Brain microvascular endothelial cell (primary cell): ENCODE results near the gene ZNF609.

Experiments used
- DNase-seq: peaks from one replicate; pipeline ENCODE4 v3.0.0-alpha.2; 2020
- H3K27ac ChIP-seq: fragments of 250-450 bp; sonication (Bioruptor Pico); 2 replicates; pipeline ENCODE4 v1.5.1; 2020; ENCODE audit warnings: mild to moderate bottlenecking, moderate library complexity
- H3K27me3 ChIP-seq: fragments of 250-450 bp; sonication (Bioruptor Pico); replicated peaks from 2 replicates; pipeline ENCODE4 v1.5.1; 2020; ENCODE audit warnings: mild to moderate bottlenecking
- H3K36me3 ChIP-seq: fragments of 250-450 bp; sonication (Bioruptor Pico); replicated peaks from 2 replicates; pipeline ENCODE4 v1.5.1; 2020; ENCODE audit warnings: mild to moderate bottlenecking
- H3K4me3 ChIP-seq: 2 replicates; pipeline ENCODE4 v1.5.1; 2011; ENCODE audit warnings: low read depth, mild to moderate bottlenecking, control low read depth, low read length, moderate library complexity
- in situ Hi-C: cut with HindIII; loops from 2 replicates; pipeline ENCODE4 v1.10.0; 2017; ENCODE audit warnings: low sequenced_read_pairs, low pct_ligation_motif_present
- TF ChIP-seq, protein P1 (sequence below): IDR thresholded peaks from 2 replicates; pipeline ENCODE4 v1.5.1; 2011; ENCODE audit warnings: low read depth, mild to moderate bottlenecking, moderate library complexity, low read length, control low read depth, inconsistent platforms; ENCODE audit errors: missing control alignments

Gene ZNF609

DNA sequence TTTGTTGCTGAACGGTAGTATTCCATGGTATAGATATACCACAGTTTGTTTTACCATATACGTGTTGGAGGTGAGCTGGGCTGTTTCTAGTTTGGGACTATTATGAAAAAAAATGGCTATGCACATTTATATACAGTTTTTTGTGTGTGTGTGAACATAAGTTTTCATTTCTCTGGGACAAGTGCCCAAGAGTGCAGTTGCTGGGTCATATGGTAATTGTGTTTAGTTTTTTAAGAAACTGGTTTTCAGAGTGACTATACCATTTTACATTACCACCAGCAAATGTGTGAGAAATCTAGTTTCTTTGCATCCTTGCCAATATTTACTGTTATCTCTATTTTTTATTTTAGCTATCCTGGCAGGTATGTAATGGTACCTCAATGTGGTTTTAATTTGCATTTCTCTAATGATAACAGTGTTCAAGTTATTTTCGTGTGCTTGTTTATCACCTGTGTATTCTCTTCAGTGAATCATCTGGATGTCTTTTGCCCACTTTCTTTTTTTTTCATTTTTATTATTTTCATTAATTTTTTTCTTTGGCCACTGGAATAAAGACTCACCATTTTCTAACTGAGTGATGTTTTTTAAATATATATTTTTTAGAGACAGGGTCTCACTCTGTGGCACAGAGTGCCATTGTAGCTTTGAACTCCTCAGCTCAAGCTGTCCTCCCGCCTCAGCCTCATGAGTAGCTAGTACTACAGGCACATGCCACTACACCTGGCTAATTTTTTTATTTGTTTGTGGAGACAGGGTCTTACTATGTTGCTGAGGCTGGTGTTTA, 75.3 kb downstream of the ZNF609 start:
- in situ Hi-C loops, result no loop called here
- Histone ChIP-seq H3K27me3 (no peaks in the 10 kb centered on the region), H3K36me3 (no peaks in the 10 kb centered on the region), H3K27ac (peak overlapping the region; percentile 64), H3K4me3 (no peak overlapping the region)
- TF ChIP-seq, protein P1, sequence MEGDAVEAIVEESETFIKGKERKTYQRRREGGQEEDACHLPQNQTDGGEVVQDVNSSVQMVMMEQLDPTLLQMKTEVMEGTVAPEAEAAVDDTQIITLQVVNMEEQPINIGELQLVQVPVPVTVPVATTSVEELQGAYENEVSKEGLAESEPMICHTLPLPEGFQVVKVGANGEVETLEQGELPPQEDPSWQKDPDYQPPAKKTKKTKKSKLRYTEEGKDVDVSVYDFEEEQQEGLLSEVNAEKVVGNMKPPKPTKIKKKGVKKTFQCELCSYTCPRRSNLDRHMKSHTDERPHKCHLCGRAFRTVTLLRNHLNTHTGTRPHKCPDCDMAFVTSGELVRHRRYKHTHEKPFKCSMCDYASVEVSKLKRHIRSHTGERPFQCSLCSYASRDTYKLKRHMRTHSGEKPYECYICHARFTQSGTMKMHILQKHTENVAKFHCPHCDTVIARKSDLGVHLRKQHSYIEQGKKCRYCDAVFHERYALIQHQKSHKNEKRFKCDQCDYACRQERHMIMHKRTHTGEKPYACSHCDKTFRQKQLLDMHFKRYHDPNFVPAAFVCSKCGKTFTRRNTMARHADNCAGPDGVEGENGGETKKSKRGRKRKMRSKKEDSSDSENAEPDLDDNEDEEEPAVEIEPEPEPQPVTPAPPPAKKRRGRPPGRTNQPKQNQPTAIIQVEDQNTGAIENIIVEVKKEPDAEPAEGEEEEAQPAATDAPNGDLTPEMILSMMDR, result no peak
- DNase-seq, result no peak

DNA sequence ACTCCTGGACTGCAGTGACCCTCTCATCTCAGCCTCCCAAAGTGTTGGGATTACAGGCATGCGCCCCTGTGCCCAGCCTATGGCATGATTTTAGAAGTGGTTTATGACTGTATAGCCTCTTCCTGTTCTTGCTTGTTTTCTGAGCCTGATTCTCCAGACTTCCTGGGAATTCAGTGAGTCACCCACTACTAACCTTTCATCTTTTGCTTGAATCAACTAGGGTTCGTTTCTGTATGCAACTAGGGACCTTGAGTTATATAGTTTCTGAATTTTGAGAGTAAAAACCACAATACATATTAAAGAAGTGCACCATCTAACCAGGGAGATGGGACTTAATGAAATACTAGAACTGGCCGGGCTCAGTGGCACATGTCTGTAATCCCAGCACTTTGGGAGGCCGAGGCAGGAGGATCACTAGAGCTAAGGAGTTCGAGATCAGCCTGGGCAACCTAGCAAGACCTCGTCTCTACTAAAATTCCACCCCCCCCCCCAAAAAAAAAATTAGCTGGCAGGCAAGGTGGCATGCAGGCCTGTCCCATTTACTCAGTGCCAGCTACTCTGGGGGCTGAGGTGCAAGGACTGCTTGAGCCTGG, 76.0 kb downstream of the ZNF609 start:
- Histone ChIP-seq H3K36me3 (no peaks in the 10 kb centered on the region), H3K27me3 (no peaks in the 10 kb centered on the region), H3K27ac (peak overlapping the region; percentile 64), H3K4me3 (no peak overlapping the region)
- TF ChIP-seq, protein P1, result no peak
- in situ Hi-C loops, result no loop called here
- peak; percentile 84 for DNase-seq

DNA sequence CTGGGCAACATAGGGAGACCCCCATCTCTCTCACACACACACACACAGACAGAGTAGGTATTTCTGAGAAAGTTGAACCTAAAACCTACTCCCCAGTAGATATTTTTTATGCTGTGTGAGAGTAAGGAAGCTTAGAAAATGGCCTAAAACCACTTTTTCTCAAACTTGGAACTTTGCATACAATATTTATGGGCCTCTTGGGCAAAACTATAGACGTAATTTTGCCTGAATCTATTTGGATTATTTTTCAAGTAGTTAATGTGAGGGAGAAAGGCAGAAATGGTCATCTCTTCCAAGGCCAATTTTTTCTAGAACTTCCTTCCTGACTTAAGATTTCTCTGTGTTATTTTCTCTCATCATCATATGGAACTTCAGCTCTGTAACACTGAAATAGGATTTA, 81.7 kb downstream of the ZNF609 start:
- TF ChIP-seq, protein P1, result no peak
- no peaks in the 10 kb centered on the region for H3K36me3 ChIP-seq
- H3K27ac ChIP-seq, result no peak overlapping the region
- in situ Hi-C loops, result no loop called here
- H3K4me3 ChIP-seq, result no peak overlapping the region
- H3K27me3 ChIP-seq, result no peaks in the 10 kb centered on the region
- DNase-seq, result no peak

DNA sequence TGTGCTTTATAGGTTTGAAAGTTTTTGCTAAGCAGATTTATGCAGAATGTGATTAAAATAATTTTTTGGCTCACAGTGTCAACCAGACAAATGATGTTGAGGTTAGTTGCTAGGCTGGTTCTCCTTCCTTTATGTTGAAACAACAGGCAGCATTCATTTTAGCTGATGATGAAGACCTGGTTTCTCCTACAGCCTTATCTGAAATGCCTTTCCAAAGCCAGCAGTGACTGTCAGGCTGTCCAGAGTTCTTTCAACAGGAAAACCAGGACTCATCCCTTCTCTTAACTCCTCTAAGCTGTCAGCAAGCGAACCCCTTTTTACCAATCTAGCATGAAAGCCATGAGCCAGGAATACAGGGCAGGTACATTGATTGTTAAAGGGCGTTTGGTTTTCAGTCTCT, 84.1 kb downstream of the ZNF609 start:
- DNase-seq, result no peak
- no peak overlapping the region for H3K4me3 ChIP-seq
- in situ Hi-C loops, result no loop called here
- TF ChIP-seq, protein P1, result no peak
- H3K36me3 ChIP-seq, result no peaks in the 10 kb centered on the region
- no peaks in the 10 kb centered on the region for H3K27me3 ChIP-seq
- no peak overlapping the region for H3K27ac ChIP-seq

DNA sequence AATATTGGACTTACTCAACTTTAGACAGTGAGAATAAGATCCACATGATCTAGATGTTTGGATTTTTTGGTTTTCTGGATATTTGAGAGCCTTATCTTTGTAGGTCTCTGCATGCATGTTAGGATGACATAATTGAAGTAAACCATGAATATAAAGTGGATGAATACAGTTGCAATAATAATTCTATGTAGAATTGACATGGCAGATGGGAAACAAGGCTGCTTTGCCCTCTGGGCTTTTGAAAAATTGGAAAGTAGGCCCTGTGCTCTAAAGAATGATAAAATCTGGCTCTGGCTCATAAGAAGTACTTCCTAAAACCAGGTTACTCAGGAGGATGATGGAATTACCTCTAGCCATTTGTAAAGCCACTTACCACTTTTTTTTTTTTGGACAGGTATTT, 86.9 kb downstream of the ZNF609 start:
- no peaks in the 10 kb centered on the region for H3K36me3 ChIP-seq
- no peaks in the 10 kb centered on the region for H3K27me3 ChIP-seq
- H3K27ac ChIP-seq, result no peak overlapping the region
- no peak overlapping the region for H3K4me3 ChIP-seq
- DNase-seq, result no peak
- in situ Hi-C loops, result no loop called here
- TF ChIP-seq, protein P1, result no peak
